GM12801 (cell line): ENCODE measurements around the gene RABGAP1L.

Source experiments
- CTCF ChIP-seq: IDR thresholded peaks from one replicate; pipeline ENCODE4 v1.5.1; 2011; ENCODE audit warnings: control low read depth; ENCODE audit not compliant: insufficient read length; ENCODE audit errors: extremely low read depth

Gene RABGAP1L

GRCh38 chr1:174428033-174428432, 268.7 kb downstream of the RABGAP1L start:
- TF ChIP-seq CTCF: no peak

DNA sequence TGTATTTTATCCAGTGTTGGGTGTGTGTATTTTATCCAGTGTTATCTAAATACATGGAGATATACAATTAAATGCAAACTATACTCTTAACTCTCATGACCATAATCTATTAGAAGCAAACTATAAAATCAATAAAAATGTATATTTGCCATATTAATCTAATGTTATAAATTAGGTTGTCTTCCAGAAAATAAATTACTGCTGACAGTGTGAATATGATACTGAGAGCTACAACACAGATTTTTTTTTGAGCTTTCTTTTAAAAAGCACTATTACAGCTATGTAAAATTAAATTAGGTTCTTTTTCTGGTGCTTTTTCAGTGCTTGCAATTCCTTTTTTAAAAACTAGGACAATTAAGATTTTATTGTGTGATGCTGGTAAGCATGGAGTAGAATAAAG, 269.4 kb downstream of the RABGAP1L start:
- no peak for TF ChIP-seq CTCF

DNA sequence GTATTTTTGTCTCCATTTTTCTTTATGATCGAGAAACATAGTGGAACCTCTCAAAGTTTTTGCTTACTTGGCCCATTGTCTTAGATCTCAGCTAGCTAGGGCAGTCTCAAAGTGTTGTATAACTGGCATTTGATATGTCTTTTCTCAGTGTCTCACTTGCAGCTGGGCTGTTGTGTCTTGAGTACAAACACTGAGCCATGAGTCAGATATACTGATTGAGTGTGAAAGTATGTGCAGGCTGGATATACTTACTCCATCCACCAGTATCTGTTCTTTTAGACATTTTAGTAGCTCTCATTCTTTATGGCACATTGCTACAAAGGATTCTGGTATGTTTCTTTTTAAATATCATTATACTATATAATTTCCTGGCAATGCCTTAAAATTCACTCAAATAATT, 274.1 kb downstream of the RABGAP1L start:
- TF ChIP-seq CTCF: no peak

GRCh38 chr1:174445351-174445750, 286.0 kb downstream of the RABGAP1L start:
- TF ChIP-seq CTCF: no peak

GRCh38 chr1:174445817-174446216, 286.5 kb downstream of the RABGAP1L start:
- no peak for TF ChIP-seq CTCF

DNA sequence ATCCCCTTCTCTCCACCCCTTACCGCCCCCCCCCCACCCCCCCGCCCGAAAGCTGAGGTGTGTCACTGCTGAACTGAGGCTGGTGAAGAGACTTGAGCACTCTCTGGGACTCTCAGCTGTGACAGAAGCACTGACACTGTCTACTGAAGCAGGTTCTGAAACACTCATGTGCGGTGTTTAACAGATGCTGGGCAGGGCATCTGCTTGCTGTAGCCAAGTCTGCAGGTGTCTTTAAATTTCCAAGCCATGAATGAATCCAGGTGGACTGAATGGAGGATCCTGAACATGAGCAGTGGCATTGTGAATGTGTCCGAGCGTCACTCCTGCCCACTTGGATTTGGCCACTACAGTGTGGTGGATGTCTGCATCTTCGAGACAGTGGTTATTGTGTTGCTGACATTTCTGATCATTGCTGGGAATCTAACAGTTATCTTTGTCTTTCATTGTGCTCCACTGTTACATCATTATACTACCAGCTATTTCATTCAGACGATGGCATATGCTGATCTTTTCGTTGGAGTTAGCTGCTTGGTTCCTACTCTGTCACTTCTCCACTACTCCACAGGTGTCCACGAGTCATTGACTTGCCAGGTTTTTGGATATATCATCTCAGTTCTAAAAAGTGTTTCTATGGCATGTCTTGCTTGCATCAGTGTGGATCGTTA, 288.7 kb downstream of the RABGAP1L start, which contains the start of gene GPR52:
Gene GPR52 (plus strand): TSS at position 99 of the 665 bp plus-strand sequence. CDS start 148 bp downstream, at position 247.
- no peak for TF ChIP-seq CTCF

DNA sequence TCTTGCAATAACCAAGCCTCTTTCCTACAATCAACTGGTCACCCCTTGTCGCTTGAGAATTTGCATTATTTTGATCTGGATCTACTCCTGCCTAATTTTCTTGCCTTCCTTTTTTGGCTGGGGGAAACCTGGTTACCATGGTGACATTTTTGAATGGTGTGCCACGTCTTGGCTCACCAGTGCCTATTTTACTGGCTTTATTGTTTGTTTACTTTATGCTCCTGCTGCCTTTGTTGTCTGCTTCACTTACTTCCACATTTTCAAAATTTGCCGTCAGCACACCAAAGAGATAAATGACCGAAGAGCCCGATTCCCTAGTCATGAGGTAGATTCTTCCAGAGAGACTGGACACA, 289.2 kb downstream of the RABGAP1L start:
- TF ChIP-seq CTCF: no peak
